Femur (tissue), 1 donor: ENCODE data around the gene SLC39A12.

Experiments used
- DNase-seq: peaks from one replicate; pipeline ENCODE4 v3.0.0-alpha.2; 2017

SLC39A12 gene

DNA sequence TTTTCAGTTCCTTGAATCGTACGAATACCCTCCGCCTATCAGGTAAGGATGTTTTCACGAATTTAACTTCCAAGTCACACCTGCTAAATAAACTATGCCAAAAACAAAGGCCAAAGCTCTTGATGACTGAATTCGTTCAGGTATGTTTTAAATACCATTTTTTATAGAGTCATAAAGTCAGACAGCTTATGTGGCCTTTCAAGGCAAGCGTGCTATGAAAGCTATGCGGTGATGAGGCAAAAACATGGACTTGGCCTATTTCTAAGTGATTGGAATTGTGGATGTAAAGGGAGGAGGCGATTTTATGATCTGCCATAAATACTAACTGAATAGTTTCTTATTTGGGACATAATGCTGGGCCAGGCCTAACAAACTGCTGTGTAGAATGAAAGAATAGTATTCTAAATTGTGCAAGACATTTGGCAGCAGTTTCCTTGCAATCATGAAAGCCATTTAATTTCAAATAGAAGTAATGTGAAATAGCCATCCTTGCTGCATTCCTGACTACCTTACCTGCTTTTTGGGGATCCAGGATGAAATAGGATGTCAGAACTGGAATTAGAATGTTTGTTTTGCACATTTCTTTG is 14.0 kb downstream of the SLC39A12 start:
- no peak for DNase-seq

- no peak for DNase-seq
Measured at GRCh38 chr10:17974505-17974904, 22.8 kb downstream of the SLC39A12 start.

GRCh38 chr10:17980846-17981565 is 29.3 kb downstream of the SLC39A12 start:
- DNase-seq, result no peak

DNA sequence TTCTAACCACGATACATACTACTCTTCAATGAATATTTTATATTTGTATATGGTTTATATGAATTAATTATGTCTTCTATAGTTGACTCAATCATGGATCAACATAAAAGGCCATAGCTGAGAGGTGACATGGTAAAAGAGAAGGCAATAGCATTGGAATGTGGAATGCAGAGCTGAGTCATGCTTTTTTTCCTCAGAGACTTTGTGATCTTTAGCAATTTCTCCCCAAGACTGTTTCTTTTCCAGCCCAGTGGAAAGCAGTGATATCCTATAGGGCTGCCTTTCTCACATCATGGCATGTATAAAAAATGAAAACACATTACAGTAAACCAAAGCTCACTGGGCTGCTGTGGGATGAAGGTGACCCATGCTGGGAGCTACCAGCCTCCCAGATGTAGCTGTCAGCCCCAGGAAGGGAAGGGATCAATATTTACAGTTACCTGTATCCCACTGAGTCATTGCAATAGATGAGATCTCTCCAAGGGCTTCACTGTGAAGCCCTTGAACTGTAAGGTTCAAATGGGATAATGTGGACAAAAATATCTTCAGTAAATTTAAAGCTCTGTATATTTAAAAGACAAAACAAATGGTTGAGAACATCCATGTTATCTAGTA is 30.2 kb downstream of the SLC39A12 start:
- DNase-seq, result no peak

DNA sequence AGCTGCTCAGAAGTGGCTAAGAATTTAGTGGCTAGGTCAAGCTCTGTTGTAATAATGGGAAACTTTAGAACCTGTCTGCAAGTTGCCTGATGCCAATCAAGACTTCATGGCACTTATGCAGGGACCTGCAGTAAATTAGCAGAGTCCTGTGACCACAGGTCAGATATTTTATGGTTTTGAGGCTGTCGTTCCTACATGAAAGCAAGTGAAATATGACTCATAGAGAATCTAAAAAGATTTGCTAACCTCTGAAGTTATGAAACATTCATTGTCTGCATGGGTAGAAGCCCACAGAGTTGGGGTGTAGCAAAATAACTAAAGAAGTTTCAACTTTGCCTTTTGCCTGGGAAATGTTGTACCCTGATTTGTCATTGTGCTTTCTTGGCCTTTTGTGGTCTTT is 32.3 kb downstream of the SLC39A12 start:
- no peak for DNase-seq

GRCh38 chr10:17984563-17984962 is 32.8 kb downstream of the SLC39A12 start:
- DNase-seq, result no peak

GRCh38 chr10:17989908-17990767 is 38.4 kb downstream of the SLC39A12 start:
- DNase-seq, result no peak

DNA sequence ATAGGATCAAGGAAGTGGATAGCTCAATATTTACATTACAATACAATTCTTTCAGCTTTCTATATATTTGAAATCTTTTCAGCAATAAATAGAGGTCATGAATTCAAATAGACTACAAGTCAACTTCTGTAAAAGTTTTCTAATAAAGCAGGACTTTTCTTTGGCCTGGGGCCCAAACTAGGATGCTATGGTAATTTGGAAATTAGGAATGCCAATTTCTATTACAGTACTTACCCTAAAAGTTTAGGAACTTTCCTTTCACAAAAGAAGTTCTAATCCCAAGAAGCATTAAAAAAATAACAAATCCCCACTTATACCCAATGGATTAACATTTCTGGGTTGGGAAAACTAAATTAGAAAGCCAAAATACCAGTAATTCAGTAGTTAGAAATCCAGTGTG is 40.5 kb downstream of the SLC39A12 start:
- no peak for DNase-seq

DNA sequence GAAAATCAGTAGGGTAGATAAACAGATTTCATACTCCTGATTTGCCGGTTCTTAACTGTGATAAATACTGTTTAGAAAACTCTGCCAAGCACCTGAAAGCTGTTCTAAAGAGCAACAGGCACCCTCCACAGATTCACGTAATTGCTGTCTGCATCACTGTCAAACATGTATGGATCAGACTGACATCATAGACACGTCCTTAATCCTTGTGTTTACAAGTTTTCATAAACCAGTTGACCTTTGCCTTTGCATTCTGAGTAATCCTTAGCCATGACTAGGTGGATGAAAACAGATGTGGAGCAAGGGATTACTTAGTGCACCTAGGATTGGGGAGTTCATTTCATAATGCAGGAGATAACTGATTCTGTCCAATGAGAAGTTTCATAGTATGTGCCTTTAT is 41.6 kb downstream of the SLC39A12 start:
- DNase-seq, result no peak

- no peak for DNase-seq
Measured at GRCh38 chr10:18000601-18001000, 48.9 kb downstream of the SLC39A12 start.

DNA sequence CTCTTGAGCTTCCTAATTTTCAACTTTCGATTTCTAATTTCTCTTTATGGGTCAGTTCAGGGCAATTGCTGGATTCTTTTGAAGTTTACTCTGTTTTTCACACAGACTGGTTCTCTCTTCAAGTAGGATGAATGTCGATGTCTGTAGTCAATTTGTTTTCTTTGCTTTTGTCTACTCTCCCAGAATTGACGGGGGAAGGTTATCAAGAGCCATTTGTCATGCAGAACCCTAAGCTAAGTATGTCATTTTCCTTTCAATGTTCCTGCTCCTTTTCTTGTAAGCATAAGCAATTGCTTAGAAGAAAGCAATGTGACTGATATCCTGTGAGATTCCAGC is 53.7 kb downstream of the SLC39A12 start:
- DNase-seq, result no peak

DNA sequence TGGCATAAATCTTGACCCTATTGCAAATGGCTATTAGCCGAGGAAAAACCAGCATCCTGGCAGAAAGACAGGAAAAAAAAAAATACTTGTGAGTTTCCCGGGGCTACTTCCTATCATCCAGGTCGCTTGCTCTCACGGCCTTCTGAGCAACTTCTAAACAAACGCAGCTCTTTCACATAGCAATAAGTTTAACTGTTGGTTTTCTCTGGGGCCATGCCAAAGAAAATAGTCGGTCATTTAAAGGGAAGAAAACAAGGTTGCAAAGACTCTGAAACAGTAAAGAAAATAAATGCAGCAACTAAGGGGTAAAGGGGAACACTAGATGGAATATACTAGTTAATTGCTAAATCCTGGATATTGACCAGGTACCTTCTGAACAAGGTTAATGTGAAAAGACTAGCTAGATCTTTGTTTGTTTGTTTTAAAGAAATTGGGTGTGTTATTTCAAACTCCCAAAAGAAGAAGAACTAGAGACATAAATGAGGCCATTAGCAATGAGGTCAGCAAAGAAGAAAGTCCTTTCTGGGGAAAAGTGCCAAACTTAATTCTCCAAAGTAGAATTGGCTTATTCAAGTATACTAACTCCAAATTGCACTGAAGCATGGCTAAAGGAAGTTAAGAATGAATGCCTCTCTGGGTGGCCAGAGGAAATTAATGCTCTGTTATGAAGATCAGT is 54.2 kb downstream of the SLC39A12 start:
- peak; percentile 34 for DNase-seq

- DNase-seq, result no peak
Measured at GRCh38 chr10:18008986-18009385, 57.3 kb downstream of the SLC39A12 start.

- DNase-seq, result no peak
Measured at GRCh38 chr10:18010050-18010449, 58.3 kb downstream of the SLC39A12 start.

DNA sequence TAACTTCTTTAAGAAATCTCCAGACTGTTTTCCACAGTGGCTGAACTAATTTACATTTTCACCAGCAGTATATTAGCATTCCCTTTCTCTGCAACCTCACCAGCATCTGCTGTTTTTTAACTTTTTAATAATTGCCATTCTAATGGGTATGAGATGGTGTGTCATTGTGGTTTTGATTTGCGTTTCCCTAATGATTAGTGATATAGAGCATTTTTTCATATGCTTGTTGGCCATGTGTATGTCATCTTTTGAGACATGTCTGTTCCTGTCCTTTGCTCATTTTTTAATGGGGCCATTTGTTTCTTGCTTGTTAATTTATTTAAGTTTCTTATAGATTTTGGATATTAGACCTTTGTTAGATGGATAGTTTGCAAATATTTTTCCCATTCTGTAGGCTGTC is 68.8 kb downstream of the SLC39A12 start:
- DNase-seq, result no peak

GRCh38 chr10:18021725-18022480 is 70.2 kb downstream of the SLC39A12 start:
- no peak for DNase-seq

- no peak for DNase-seq
Measured at GRCh38 chr10:18043148-18044006, 91.7 kb downstream of the SLC39A12 start.

- no peak for DNase-seq
Measured at GRCh38 chr10:18044976-18045720, 93.4 kb downstream of the SLC39A12 start.

DNA sequence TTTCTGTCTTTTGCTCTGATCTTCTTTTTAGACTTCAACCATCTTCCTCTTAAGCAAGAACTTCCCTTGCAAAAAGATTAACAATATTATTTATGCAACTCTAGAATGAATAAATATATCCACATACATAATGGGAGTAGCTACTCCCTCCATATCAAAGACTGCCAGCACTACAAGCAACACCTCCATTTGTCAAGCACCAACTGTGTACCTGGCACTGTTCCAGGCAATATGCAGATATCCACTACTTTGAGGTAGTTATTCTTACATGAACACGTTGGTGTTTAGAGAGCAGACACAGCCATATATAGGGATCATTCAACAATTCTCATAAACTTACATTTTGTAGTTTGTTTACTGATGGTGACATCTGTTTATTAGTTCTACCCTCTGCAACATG is 104.9 kb downstream of the SLC39A12 start:
- DNase-seq, result no peak

DNA sequence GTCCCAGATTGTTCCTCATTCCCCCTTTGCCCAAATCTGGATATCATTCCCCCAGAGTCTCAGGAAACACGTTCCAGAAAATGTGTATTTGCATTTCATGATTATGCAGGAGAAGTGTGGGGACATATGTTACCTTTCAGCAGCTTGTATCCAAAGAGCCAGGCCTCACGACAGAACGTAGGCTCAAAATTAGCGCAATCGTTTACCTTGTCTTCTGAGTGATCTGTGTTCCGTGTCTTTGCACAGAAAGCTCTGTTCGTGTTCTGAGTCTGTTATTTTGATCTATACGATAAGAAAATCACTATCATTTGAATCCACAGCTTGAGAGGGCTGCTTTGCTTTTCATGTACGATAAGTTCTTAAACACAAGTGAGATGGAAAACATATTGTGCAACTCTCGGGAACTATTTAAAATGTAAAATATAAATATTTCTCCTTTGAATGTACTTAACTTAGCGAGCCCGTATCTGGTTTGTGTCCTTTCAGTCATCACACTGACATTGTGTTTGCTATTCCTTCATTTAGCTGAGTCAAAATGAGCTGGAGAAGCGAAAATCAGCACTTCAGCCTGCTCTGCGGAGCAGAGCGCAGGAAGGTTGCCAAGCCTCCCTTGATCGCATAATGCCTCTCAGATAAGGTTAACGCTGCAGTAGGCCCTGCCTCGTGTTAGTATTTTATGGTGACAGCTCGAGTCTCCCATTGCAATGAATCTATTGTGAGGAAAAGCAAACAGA is 108.3 kb downstream of the SLC39A12 start:
- DNase-seq, result no peak
